GM23338 (cell line): ENCODE measurements around the gene SASH3.

Experiments used
- CREB1 ChIP-seq: fragments of 250-450 bp; sonication (Bioruptor Pico); IDR thresholded peaks from 2 replicates; pipeline ENCODE4 v1.5.0; 2020; ENCODE audit warnings: low read depth, mild to moderate bottlenecking, moderate library complexity
- EZH2 ChIP-seq: fragments of 200-600 bp; sonication (generic); IDR thresholded peaks from one replicate; pipeline ENCODE4 v1.8.0; 2017; ENCODE audit warnings: antibody characterized with exemption, mild to moderate bottlenecking, low read depth; ENCODE audit not compliant: unreplicated experiment
- EZH2phosphoT487 ChIP-seq: fragments of 200-600 bp; sonication (generic); IDR thresholded peaks from one replicate; pipeline ENCODE4 v1.8.1; 2018; ENCODE audit warnings: antibody characterized with exemption; ENCODE audit not compliant: unreplicated experiment
- JUNB ChIP-seq: IDR thresholded peaks from one replicate; pipeline ENCODE4 v1.6.1; 2016; ENCODE audit warnings: antibody characterized with exemption; ENCODE audit not compliant: unreplicated experiment
- NANOG ChIP-seq: IDR thresholded peaks from 2 replicates; pipeline ENCODE4 v1.6.1; 2016; ENCODE audit warnings: antibody characterized with exemption, borderline replicate concordance
- POLR2AphosphoS5 ChIP-seq: IDR thresholded peaks from 2 replicates; pipeline ENCODE4 v1.6.1; 2016; ENCODE audit warnings: antibody characterized with exemption, low read depth
- STAT1 ChIP-seq: IDR thresholded peaks from one replicate; pipeline ENCODE4 v1.6.1; 2016; ENCODE audit warnings: antibody characterized with exemption; ENCODE audit not compliant: unreplicated experiment
- ZNF114 ChIP-seq: fragments of 250-450 bp; sonication (Bioruptor Pico); IDR thresholded peaks from 2 replicates; pipeline ENCODE4 v1.5.0; 2020; ENCODE audit warnings: mild to moderate bottlenecking, moderate library complexity
- ZNF331 ChIP-seq: fragments of 250-450 bp; sonication (Bioruptor Pico); IDR thresholded peaks from 2 replicates; pipeline ENCODE4 v1.5.0; 2020; ENCODE audit warnings: low read depth, mild to moderate bottlenecking, moderate library complexity
- TF ChIP-seq, protein P1 (sequence below), 2 experiments: fragments of 200-600 bp in 1 of 2; sonication (generic) in 1 of 2; conservative IDR thresholded peaks; 2 replicates each; pipeline versions ENCODE4 v1.5.1 to v1.6.1; 2016 to 2017; ENCODE audit warnings: antibody characterized with exemption in 2 of 2, low read depth in 2 of 2, mild to moderate bottlenecking in 2 of 2, moderate library complexity in 1 of 2
- TF ChIP-seq, protein P2 (sequence below): IDR thresholded peaks from one replicate; pipeline ENCODE4 v1.6.1; 2018; ENCODE audit warnings: antibody characterized with exemption; ENCODE audit not compliant: unreplicated experiment
- TF ChIP-seq, protein P3 (sequence below): fragments of 250-450 bp; sonication (Bioruptor Pico); IDR thresholded peaks from 2 replicates; pipeline ENCODE4 v1.5.0; 2020; ENCODE audit warnings: mild to moderate bottlenecking, moderate library complexity
- TF ChIP-seq, protein P4 (sequence below): IDR thresholded peaks from 2 replicates; pipeline ENCODE4 v1.6.1; 2016; ENCODE audit warnings: antibody characterized with exemption

DNA sequence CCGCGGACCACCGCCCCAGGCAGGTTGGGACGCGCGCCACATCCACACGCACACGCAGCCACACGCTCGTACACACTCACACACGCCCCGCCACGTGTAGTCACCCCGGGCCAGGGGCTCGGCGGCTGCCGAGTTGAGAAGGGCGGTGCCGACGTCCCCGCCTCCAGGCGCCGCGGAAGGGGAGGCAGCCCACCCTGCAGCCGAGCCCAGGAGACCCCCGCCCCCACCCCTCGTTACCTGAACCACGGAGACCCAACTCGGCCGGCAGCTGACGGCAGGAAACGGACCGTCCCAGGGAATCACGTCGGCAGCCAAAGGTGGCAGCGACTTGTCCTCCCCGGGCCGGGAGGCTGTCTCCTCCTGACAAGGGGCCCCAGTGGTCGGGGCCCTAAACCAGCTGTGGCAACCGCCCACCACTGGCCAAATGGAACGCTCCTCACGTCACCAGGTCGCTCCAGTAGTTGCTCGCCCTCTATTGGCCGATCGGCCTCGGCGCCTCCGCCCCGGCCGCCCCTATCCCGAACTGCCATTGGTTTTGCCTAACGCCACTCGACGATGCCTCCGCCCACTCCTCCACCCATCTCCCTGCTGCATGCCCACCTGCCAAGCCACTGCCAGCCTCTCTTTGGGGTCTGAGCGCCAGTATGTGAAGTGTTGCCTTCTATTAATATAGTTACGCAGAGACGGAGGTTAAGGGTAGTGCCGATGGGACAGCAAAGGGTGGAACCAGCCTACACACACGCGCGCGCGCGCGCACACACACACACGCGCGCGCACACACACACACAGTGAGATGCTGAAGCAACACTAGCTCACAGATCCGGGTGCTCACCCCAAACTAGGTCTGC lies 63.9 kb downstream of the SASH3 start, which contains the start of gene ZDHHC9:
- TF ChIP-seq, protein P1, sequence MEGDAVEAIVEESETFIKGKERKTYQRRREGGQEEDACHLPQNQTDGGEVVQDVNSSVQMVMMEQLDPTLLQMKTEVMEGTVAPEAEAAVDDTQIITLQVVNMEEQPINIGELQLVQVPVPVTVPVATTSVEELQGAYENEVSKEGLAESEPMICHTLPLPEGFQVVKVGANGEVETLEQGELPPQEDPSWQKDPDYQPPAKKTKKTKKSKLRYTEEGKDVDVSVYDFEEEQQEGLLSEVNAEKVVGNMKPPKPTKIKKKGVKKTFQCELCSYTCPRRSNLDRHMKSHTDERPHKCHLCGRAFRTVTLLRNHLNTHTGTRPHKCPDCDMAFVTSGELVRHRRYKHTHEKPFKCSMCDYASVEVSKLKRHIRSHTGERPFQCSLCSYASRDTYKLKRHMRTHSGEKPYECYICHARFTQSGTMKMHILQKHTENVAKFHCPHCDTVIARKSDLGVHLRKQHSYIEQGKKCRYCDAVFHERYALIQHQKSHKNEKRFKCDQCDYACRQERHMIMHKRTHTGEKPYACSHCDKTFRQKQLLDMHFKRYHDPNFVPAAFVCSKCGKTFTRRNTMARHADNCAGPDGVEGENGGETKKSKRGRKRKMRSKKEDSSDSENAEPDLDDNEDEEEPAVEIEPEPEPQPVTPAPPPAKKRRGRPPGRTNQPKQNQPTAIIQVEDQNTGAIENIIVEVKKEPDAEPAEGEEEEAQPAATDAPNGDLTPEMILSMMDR (conservative IDR thresholded peaks at IDR 0.05; ENCODE audit: low read depth in 2 of 2): no peak
- TF ChIP-seq POLR2AphosphoS5: peak; percentile 53
- TF ChIP-seq EZH2phosphoT487: no peak
- TF ChIP-seq EZH2: no peak
- no peak for TF ChIP-seq ZNF114 (CRISPR knock-in tag)
- peak; percentile 84 for TF ChIP-seq CREB1 (CRISPR knock-in tag)
- TF ChIP-seq JUNB: no peak
- no peak for TF ChIP-seq ZNF331 (CRISPR knock-in tag)
- TF ChIP-seq, protein P2, sequence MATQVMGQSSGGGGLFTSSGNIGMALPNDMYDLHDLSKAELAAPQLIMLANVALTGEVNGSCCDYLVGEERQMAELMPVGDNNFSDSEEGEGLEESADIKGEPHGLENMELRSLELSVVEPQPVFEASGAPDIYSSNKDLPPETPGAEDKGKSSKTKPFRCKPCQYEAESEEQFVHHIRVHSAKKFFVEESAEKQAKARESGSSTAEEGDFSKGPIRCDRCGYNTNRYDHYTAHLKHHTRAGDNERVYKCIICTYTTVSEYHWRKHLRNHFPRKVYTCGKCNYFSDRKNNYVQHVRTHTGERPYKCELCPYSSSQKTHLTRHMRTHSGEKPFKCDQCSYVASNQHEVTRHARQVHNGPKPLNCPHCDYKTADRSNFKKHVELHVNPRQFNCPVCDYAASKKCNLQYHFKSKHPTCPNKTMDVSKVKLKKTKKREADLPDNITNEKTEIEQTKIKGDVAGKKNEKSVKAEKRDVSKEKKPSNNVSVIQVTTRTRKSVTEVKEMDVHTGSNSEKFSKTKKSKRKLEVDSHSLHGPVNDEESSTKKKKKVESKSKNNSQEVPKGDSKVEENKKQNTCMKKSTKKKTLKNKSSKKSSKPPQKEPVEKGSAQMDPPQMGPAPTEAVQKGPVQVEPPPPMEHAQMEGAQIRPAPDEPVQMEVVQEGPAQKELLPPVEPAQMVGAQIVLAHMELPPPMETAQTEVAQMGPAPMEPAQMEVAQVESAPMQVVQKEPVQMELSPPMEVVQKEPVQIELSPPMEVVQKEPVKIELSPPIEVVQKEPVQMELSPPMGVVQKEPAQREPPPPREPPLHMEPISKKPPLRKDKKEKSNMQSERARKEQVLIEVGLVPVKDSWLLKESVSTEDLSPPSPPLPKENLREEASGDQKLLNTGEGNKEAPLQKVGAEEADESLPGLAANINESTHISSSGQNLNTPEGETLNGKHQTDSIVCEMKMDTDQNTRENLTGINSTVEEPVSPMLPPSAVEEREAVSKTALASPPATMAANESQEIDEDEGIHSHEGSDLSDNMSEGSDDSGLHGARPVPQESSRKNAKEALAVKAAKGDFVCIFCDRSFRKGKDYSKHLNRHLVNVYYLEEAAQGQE: no peak
- TF ChIP-seq, protein P3, sequence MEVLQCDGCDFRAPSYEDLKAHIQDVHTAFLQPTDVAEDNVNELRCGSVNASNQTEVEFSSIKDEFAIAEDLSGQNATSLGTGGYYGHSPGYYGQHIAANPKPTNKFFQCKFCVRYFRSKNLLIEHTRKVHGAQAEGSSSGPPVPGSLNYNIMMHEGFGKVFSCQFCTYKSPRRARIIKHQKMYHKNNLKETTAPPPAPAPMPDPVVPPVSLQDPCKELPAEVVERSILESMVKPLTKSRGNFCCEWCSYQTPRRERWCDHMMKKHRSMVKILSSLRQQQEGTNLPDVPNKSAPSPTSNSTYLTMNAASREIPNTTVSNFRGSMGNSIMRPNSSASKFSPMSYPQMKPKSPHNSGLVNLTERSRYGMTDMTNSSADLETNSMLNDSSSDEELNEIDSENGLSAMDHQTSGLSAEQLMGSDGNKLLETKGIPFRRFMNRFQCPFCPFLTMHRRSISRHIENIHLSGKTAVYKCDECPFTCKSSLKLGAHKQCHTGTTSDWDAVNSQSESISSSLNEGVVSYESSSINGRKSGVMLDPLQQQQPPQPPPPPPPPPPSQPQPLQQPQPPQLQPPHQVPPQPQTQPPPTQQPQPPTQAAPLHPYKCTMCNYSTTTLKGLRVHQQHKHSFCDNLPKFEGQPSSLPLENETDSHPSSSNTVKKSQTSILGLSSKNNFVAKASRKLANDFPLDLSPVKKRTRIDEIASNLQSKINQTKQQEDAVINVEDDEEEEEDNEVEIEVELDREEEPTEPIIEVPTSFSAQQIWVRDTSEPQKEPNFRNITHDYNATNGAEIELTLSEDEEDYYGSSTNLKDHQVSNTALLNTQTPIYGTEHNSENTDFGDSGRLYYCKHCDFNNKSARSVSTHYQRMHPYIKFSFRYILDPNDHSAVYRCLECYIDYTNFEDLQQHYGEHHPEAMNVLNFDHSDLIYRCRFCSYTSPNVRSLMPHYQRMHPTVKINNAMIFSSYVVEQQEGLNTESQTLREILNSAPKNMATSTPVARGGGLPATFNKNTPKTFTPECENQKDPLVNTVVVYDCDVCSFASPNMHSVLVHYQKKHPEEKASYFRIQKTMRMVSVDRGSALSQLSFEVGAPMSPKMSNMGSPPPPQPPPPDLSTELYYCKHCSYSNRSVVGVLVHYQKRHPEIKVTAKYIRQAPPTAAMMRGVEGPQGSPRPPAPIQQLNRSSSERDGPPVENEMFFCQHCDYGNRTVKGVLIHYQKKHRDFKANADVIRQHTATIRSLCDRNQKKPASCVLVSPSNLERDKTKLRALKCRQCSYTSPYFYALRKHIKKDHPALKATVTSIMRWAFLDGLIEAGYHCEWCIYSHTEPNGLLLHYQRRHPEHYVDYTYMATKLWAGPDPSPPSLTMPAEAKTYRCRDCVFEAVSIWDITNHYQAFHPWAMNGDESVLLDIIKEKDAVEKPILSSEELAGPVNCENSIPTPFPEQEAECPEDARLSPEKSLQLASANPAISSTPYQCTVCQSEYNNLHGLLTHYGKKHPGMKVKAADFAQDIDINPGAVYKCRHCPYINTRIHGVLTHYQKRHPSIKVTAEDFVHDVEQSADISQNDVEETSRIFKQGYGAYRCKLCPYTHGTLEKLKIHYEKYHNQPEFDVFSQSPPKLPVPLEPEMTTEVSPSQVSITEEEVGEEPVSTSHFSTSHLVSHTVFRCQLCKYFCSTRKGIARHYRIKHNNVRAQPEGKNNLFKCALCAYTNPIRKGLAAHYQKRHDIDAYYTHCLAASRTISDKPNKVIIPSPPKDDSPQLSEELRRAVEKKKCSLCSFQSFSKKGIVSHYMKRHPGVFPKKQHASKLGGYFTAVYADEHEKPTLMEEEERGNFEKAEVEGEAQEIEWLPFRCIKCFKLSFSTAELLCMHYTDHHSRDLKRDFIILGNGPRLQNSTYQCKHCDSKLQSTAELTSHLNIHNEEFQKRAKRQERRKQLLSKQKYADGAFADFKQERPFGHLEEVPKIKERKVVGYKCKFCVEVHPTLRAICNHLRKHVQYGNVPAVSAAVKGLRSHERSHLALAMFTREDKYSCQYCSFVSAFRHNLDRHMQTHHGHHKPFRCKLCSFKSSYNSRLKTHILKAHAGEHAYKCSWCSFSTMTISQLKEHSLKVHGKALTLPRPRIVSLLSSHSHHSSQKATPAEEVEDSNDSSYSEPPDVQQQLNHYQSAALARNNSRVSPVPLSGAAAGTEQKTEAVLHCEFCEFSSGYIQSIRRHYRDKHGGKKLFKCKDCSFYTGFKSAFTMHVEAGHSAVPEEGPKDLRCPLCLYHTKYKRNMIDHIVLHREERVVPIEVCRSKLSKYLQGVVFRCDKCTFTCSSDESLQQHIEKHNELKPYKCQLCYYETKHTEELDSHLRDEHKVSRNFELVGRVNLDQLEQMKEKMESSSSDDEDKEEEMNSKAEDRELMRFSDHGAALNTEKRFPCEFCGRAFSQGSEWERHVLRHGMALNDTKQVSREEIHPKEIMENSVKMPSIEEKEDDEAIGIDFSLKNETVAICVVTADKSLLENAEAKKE (CRISPR knock-in tag): no peak
- TF ChIP-seq STAT1: no peak
- TF ChIP-seq, protein P4, sequence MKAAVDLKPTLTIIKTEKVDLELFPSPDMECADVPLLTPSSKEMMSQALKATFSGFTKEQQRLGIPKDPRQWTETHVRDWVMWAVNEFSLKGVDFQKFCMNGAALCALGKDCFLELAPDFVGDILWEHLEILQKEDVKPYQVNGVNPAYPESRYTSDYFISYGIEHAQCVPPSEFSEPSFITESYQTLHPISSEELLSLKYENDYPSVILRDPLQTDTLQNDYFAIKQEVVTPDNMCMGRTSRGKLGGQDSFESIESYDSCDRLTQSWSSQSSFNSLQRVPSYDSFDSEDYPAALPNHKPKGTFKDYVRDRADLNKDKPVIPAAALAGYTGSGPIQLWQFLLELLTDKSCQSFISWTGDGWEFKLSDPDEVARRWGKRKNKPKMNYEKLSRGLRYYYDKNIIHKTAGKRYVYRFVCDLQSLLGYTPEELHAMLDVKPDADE: no peak
- no peak for TF ChIP-seq NANOG
